OCI-LY3 (cell line): ENCODE data around the gene CDH23.

Experiments used
- H2AFZ ChIP-seq: fragments of 200-600, 300-600 bp; shearing (Covaris generic); 2 replicates; pipeline ENCODE4 v1.6.0; 2014; ENCODE audit warnings: antibody characterized with exemption, low read depth, low read length
- H3K27ac ChIP-seq: fragments of 200-600, 300-600 bp; sonication (generic); 2 replicates; pipeline ENCODE4 v1.5.1; 2014; ENCODE audit warnings: mild to moderate bottlenecking, low read length, moderate library complexity, mixed read lengths
- H3K27me3 ChIP-seq: fragments of 200-600, 300-600 bp; sonication (generic); 2 replicates; pipeline ENCODE4 v1.6.1; 2014; ENCODE audit warnings: low read depth, low read length, mixed read lengths
- H3K36me3 ChIP-seq: fragments of 200-600, 300-600 bp; sonication (generic); replicated peaks from 2 replicates; pipeline ENCODE3; 2014; ENCODE audit warnings: low read depth, low read length, mixed read lengths
- H3K4me1 ChIP-seq: fragments of 300-600, 200-600 bp; sonication (generic); 2 replicates; pipeline ENCODE4 v1.6.1; 2014; ENCODE audit warnings: low read length, mixed read lengths
- H3K4me2 ChIP-seq: fragments of 200-600, 300-600 bp; sonication (generic); 2 replicates; pipeline ENCODE4 v1.6.1; 2014; ENCODE audit warnings: low read length, mixed read lengths
- H3K4me3 ChIP-seq: fragments of 300-600, 200-600 bp; sonication (generic); 2 replicates; pipeline ENCODE4 v1.5.1; 2014; ENCODE audit warnings: antibody characterized with exemption, mild to moderate bottlenecking, low read length, moderate library complexity
- H3K79me2 ChIP-seq: fragments of 300-600, 200-600 bp; shearing (Covaris generic); 2 replicates; pipeline ENCODE4 v1.6.1; 2014; ENCODE audit warnings: mild to moderate bottlenecking, low read length, mixed read lengths
- H3K9ac ChIP-seq: fragments of 300-600, 200-600 bp; shearing (Covaris generic); 2 replicates; pipeline ENCODE4 v1.6.0; 2014; ENCODE audit warnings: mild to moderate bottlenecking, low read length, moderate library complexity
- H3K9me3 ChIP-seq: fragments of 200-600, 300-600 bp; shearing (Covaris generic); 2 replicates; pipeline ENCODE4 v1.6.1; 2014; ENCODE audit warnings: low read length, mixed read lengths; ENCODE audit not compliant: insufficient read depth
- H4K20me1 ChIP-seq: fragments of 200-600, 300-600 bp; sonication (generic); 2 replicates; pipeline ENCODE4 v1.6.1; 2016; ENCODE audit warnings: low read length, mixed read lengths; ENCODE audit not compliant: insufficient read depth
- CTCF ChIP-seq: fragments of 200-600, 300-600 bp; sonication (generic); IDR thresholded peaks from 2 replicates; pipeline ENCODE4 v1.5.1; 2014; ENCODE audit warnings: antibody characterized with exemption, low read length, low read depth
- EZH2phosphoT487 ChIP-seq: fragments of 200-600 bp; shearing (Covaris generic); IDR thresholded peaks from 2 replicates; pipeline ENCODE4 v1.6.1; 2018; ENCODE audit warnings: antibody characterized with exemption, mixed run types, low read depth

The CDH23 gene

GRCh38 chr10:71620642-71621041, 223.9 kb downstream of the CDH23 start:
- no peak overlapping the region for H3K27ac ChIP-seq
- no peak overlapping the region for H2AFZ ChIP-seq
- no peak overlapping the region for H3K4me3 ChIP-seq
- TF ChIP-seq CTCF (no peak), EZH2phosphoT487 (no peak)
- no peaks in the 10 kb centered on the region for H3K79me2 ChIP-seq
- H4K20me1 ChIP-seq = no peaks in the 10 kb centered on the region
- peaks cover 7% of the 10 kb centered on the region; the same call in 1 of the 2 replicates for H3K4me1 ChIP-seq
- no peak overlapping the region for H3K9ac ChIP-seq
- no peaks in the 10 kb centered on the region for H3K9me3 ChIP-seq
- H3K27me3 ChIP-seq = 0 out of 2 replicates have a peak, but pooled peaks cover 2% of the 10 kb centered on the region
- H3K4me2 ChIP-seq = no peak overlapping the region
- H3K36me3 ChIP-seq = no peaks in the 10 kb centered on the region

GRCh38 chr10:71621231-71622153, 224.8 kb downstream of the CDH23 start:
- no peak overlapping the region for H3K9ac ChIP-seq
- H3K9me3 ChIP-seq = no peaks in the 10 kb centered on the region
- peaks cover 7% of the 10 kb centered on the region; the same call in 1 of the 2 replicates for H3K4me1 ChIP-seq
- no peaks in the 10 kb centered on the region for H4K20me1 ChIP-seq
- no peaks in the 10 kb centered on the region for H3K36me3 ChIP-seq
- H3K4me3 ChIP-seq = no peak overlapping the region
- H3K27ac ChIP-seq = no peak overlapping the region
- no peak overlapping the region for H3K4me2 ChIP-seq
- no peak for TF ChIP-seq CTCF
- no peaks in the 10 kb centered on the region for H3K79me2 ChIP-seq
- H2AFZ ChIP-seq = no peak overlapping the region
- H3K27me3 ChIP-seq = peaks cover 2% of the 10 kb centered on the region; the same call in 1 of the 2 replicates

GRCh38 chr10:71622154-71622526, 225.4 kb downstream of the CDH23 start:
- H4K20me1 ChIP-seq = no peaks in the 10 kb centered on the region
- peaks cover 7% of the 10 kb centered on the region; the same call in 1 of the 2 replicates for H3K4me1 ChIP-seq
- H3K4me2 ChIP-seq = no peak overlapping the region
- no peaks in the 10 kb centered on the region for H3K9me3 ChIP-seq
- no peaks in the 10 kb centered on the region for H3K79me2 ChIP-seq
- H2AFZ ChIP-seq = no peak overlapping the region
- H3K9ac ChIP-seq = no peak overlapping the region
- no peaks in the 10 kb centered on the region for H3K36me3 ChIP-seq
- no peak overlapping the region for H3K4me3 ChIP-seq
- H3K27me3 ChIP-seq = peaks cover 2% of the 10 kb centered on the region; the same call in 1 of the 2 replicates
- TF ChIP-seq EZH2phosphoT487 = no peak
- no peak for TF ChIP-seq CTCF
- no peak overlapping the region for H3K27ac ChIP-seq

GRCh38 chr10:71622616-71623015, 225.9 kb downstream of the CDH23 start:
- no peak overlapping the region for H3K9ac ChIP-seq

More at GRCh38 chr10:71622616-71623015, 225.9 kb downstream of the CDH23 start:
- Histone ChIP-seq H3K27me3 (no peaks in the 10 kb centered on the region; the same call in 1 of the 2 replicates), H2AFZ (no peak overlapping the region), H3K27ac (no peak overlapping the region), H3K36me3 (no peaks in the 10 kb centered on the region), H3K9me3 (no peaks in the 10 kb centered on the region), H3K4me3 (no peak overlapping the region), H3K79me2 (no peaks in the 10 kb centered on the region), H3K4me2 (no peak overlapping the region), H3K4me1 (peaks cover 7% of the 10 kb centered on the region; the same call in 1 of the 2 replicates), H4K20me1 (no peaks in the 10 kb centered on the region)
- TF ChIP-seq CTCF (no peak), EZH2phosphoT487 (no peak)
